ENCODE results near the gene DNAH9. TPM values are rescaled to one million over a fixed set of nuclear protein-coding genes. Genes with fewer than 3 reads are reported as not detected.
A peak's percentile ranks its signal among the peaks of the same experiment; 100 is the strongest.

The DNAH9 gene
- total and polyA plus RNA-seq, 12 donors, result 0.06 to 0.10 TPM; not detected in 10

- Histone ChIP-seq H3K4me1 (no peaks in the 10 kb centered on the region), H3K27me3 (peaks cover 0 to 8% (median 0%) of the 10 kb centered on the region in 7 donors), H3K36me3 (no peaks in the 10 kb centered on the region), H3K4me3 (no peak overlapping the region), H3K27ac (no peak overlapping the region), H3K9me3 (peaks cover 0 to 5% (median 0%) of the 10 kb centered on the region in 11 donors)
- no peak for ATAC-seq
- intact Hi-C loops (cut with DNase I), result loop anchor here in 1 of 10 donors (10.0 kb wide), 2 partner anchors 63 to 77 kb away; no protein-coding TSS in a partner anchor
- DNase-seq, result no peak
- 80 to 82% methylated on average over 2 of the region's 2 CpGs for WGBS, 2 donors
- TF ChIP-seq CTCF (IDR thresholded peaks at IDR 0.05), result no peak
These were observed 36.6 kb upstream of the DNAH9 start for GRCh38 chr17:11561702-11562101.

- intact Hi-C loops (cut with DNase I), result loop anchor here in 1 of 10 donors (10.0 kb wide), 2 partner anchors 60 to 80 kb away; no protein-coding TSS in a partner anchor
These were observed 33.5 kb upstream of the DNAH9 start for GRCh38 chr17:11564589-11565380.

GRCh38 chr17:11565591-11565990, 32.7 kb upstream of the DNAH9 start:
- 39 to 66% methylated on average over 4 of the region's 4 CpGs for WGBS, 2 donors
- ATAC-seq (no peak), DNase-seq (no peak)
- Histone ChIP-seq H3K4me3 (no peak overlapping the region), H3K9me3 (no peaks in the 10 kb centered on the region), H3K4me1 (no peaks in the 10 kb centered on the region), H3K27ac (no peak overlapping the region), H3K27me3 (peaks cover 0 to 8% (median 0%) of the 10 kb centered on the region in 7 donors), H3K36me3 (no peaks in the 10 kb centered on the region)
- intact Hi-C loops (cut with DNase I), result loop anchor here in 1 of 10 donors (10.0 kb wide), 2 partner anchors 59 to 81 kb away; no protein-coding TSS in a partner anchor
- no peak for TF ChIP-seq CTCF (IDR thresholded peaks at IDR 0.05)

More at GRCh38 chr17:11564589-11565380, 33.5 kb upstream of the DNAH9 start:
- H3K36me3 ChIP-seq, result no peaks in the 10 kb centered on the region
- WGBS, 2 donors, result 47 to 52% methylated on average over 3 of the region's 3 CpGs
- TF ChIP-seq CTCF (IDR thresholded peaks at IDR 0.05), result no peak
- H3K27me3 ChIP-seq, result peaks cover 0 to 8% (median 0%) of the 10 kb centered on the region in 7 donors
- no peak overlapping the region for H3K4me3 ChIP-seq
- H3K4me1 ChIP-seq, result no peaks in the 10 kb centered on the region
- H3K27ac ChIP-seq, result no peak overlapping the region
- no peaks in the 10 kb centered on the region for H3K9me3 ChIP-seq
- DNase-seq (peak in 1 of 2 donors; percentile 19), ATAC-seq (peak in 4 of 8 donors; percentile 38 to 64 (median 60))

- H3K27ac ChIP-seq, result no peak overlapping the region
- peaks cover 0 to 9% (median 0%) of the 10 kb centered on the region in 11 donors for H3K9me3 ChIP-seq
- no peak for ATAC-seq
- intact Hi-C loops (cut with DNase I), result no loop called here
- no peaks in the 10 kb centered on the region for H3K4me1 ChIP-seq
- H3K36me3 ChIP-seq, result no peaks in the 10 kb centered on the region
- TF ChIP-seq CTCF (IDR thresholded peaks at IDR 0.05), result no peak
- no peaks in the 10 kb centered on the region for H3K27me3 ChIP-seq
- WGBS, 2 donors, result 79 to 87% methylated on average over 3 of the region's 3 CpGs
- H3K4me3 ChIP-seq, result no peak overlapping the region
- no peak for DNase-seq
These were observed 19.3 kb upstream of the DNAH9 start for GRCh38 chr17:11578998-11579397.
